ENCODE measurements around the gene C11orf42. TPM values are rescaled to one million over a fixed set of nuclear protein-coding genes. Genes with fewer than 3 reads are reported as not detected.
"Not testable (repeated sequence)": the region's sequence is repeated elsewhere in the genome, so short reads cannot be mapped to it uniquely, and the experiment has no call there.

Gene C11orf42
- total RNA-seq, 1 donor from 2014 or later: not detected

DNA sequence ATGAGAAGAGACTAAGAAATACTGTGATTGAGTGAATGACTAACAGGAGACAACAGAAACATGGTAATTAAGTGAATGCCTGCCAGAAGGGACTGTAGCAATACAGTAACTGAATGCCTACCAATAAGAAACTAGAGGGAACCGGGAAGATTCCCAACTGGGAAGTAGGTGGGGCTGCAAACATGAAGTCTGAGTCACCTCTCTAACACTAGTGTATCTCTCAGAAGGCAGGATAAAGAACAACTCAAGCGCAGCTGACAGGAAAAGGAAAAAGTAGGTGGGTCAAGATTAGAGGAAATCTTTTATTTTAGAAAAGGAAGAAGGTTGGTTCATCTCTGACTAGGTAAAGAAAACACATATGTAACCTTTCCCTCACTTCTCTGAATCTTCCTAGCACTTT is 14.0 kb downstream of the C11orf42 start:
- no peak for FAIRE-seq
- peak in 1 of 2 donors; percentile 44 for DNase-seq (ENCODE audit: low spot score in 2 of 2)

DNA sequence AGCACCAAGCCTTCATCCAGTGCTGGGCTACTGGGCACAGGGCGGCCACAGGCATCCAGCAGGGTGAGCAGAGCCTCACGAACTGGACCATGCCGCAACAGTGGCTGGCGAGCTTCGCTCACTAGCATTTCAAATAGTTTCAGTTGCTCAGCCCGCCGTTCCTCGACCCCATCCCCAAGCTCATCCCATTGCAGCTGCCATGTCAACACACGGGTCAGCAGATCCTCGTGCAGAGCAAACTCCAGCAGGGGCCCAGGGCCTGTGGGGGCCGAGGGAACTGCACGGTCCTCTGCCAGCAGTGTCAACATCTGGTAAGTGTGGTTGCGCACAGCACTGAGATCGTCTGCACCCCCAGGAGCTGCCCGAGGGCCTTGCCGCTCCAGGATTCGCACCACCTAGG is 18.5 kb downstream of the C11orf42 start:
- no peak for FAIRE-seq
- DNase-seq (ENCODE audit: low spot score in 2 of 2): no peak

DNA sequence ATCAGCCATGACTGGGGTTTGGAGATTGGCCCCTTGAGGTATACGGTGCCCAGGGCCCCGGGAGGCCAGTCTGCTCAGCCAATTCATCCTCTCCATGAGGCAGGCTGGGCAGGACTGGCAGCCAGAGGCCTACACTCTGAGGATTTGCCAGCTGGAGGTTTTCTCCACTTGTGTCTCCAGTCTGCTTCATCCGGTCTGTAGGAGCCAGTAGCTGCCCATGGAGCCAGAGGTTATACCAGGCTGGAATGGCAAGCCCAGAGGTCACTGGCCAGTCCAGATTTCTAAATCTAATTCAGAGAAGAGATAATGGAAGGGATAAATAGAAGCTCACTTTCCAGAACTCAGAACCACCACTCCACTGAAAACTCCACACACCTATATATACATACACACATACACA is 19.1 kb downstream of the C11orf42 start:
- DNase-seq (ENCODE audit: low spot score in 2 of 2) (no peak), FAIRE-seq (no peak)

DNA sequence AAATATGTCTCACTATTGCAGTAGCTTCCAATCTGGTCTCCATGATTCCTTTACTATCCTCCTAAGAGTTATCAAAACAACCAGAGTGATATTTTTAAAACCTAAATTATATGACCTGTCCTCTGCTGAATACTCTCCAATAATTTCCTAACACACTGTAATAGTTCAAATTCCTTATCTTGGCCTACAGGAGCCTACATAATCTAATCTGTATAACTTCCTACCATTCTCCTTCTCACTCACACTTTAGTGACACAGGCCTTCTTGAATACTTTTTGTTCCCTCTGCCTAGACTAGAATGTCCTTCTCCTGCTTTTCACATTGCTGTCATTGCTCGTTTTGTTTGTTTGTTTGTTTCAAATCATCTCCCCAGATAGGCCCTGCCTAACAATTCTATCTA is 19.7 kb downstream of the C11orf42 start:
- FAIRE-seq: no peak
- DNase-seq (ENCODE audit: low spot score in 2 of 2): no peak

DNA sequence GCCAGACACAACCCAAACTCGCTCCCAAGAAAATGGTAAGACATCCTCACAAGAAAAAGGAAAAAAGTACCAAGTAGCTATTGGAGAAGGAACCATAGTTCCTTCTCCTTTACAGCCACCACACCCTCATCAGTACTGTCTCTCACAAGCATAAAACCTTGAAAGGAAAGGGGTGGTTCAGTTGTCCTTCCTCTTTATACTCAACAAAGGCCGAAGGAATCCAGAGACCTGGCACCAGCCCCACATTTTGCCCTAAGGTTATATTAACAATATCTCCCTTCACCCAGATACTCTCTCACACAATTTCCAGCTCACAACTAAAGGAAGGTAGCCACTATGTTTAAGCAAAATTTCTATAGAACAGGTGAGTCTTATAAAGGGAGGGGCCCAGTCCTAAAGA is 20.5 kb downstream of the C11orf42 start:
- no peak for FAIRE-seq
- DNase-seq (ENCODE audit: low spot score in 2 of 2): no peak

DNA sequence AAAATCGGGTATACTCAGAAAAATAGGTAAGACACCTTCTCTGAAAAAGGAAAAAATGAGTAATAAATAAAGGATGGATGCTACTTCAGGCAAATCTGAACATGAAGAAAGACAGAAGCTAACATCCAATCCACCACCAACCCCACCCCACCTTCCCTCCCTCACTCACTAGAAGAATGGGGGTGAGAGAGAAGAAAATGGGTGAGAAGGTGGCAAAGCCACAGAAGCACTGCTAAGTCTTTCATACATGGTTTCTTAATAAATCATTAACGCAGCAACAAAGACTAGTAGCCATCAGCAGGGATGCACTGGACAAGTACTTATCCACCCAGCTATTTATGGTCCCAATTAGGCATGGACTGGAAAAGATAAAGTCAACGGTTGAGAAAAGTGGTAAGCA is 23.2 kb downstream of the C11orf42 start:
- FAIRE-seq: no peak
- DNase-seq (ENCODE audit: low spot score in 2 of 2): no peak

DNA sequence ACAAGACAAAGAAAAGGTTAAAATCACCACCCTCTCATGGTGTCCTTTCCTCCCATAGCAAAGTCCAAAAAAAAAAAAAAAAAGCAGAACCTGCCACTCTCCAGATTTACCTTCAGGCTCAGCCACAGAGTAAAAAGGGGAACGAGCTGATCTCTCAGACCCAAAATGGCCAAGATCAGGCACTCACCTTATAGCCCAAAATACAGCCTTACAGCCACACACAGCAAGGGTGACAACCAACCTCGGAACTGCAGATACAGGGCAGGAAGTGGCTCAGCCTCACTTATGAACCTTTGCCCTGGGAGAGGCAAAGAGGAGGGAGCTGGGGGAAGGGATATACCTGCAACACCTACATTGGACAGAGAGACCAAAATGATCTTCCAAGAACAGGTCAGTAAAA is 24.6 kb downstream of the C11orf42 start:
- no peak for DNase-seq (ENCODE audit: low spot score in 2 of 2)
- no peak for FAIRE-seq

DNA sequence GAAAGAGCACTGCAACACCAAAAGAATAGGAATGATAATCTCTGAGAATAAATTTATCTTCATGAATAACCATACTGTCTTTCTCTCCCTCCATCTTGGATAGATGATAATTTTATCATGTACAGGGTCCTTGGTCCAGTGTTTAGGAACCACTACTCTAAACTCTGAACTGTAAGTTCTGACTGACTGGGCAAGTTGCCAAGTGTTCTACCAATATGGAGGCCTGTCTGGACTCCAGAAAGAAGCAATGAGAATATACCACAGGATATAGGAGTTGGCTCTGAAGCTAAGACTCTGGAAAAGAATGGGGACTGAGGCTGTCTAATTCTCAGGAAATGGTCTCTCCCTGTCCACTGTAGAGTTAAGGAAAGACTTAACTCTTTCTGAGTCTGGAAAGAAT is 27.5 kb downstream of the C11orf42 start:
- FAIRE-seq (no peak), DNase-seq (ENCODE audit: low spot score in 2 of 2) (no peak)

DNA sequence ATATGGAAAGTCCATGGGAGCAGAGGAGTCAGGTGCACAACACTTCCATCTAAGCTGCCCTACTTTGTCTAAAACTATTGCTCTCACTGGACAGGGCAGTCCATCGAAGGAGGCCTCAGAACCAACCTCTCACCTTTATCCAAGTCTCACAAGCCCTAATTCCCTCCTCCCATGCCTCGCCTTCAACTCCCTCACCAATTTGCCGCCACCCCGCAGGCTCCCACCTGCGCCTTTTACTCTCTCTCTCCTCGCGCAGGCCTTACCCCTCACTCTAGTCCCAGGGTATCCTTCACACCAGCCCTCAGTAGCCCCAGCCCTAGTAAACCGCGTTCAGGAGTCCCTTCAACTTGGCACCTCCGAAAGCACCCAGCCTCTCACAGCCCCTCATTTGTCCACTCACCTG is 28.6 kb downstream of the C11orf42 start:
- DNase-seq (ENCODE audit: low spot score in 2 of 2) (no peak), FAIRE-seq (no peak)

DNA sequence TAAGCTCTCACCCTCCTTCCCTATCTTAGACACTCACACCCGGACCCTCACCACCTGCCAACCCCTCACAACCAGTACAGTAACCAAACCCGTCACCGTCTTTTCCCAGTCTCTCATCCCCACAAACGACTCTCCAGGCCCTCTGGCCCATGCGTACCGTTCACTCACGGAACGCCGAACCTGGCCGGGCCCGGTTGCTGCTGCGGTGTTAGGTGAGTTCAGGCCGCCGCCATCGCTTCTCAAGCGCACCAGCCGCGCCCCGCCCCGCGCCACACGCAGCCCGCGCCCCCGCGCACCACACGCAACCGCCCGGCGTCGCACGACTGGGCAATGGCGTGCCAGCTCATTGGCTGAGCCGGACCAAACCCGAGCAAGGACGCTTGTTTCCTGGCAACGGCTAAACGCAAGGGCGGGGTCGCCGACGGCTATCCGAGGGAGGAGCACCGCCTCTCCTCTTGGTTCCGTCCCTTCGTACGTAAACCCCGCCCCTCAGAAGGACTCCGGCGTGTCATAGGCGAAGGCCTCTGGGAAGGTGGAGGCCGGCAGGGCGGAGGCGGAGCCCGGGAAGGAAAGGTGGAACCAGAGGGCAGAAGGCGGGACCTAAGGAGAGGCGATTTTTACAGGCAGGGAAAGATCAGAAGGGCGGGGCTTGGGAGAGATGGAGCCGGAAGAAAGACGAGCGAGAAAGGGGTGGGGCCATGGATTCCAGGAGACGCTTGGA is 29.2 kb downstream of the C11orf42 start, which contains the start of gene FHIP1B:
TSS of gene FHIP1B (minus strand) at position 250 of the 721 bp plus-strand sequence. CDS start 10,120 bp downstream, outside the sequence.
- DNase-seq (ENCODE audit: low spot score in 2 of 2) (peak; percentile 93 to 95), FAIRE-seq (peak; percentile 96)

DNA sequence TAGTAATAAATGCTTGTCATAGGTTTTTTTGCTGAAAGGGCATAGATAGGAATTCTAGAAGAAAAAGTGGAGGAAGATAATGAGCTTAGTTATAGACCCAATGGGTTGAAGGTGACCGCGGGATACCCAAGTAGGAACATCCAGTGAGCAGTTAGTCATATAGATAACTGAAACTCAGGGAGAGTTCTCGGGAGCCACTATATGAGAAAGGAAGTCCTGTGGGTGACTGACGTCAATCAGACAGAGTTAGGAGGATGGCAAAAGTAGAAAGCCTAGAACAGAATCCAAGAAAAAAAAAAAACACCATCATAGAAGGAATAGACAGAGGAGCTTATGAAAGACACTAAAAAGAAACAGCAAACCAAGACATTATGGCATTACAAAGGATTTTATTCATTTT is 31.9 kb downstream of the C11orf42 start:
- no peak for DNase-seq (ENCODE audit: low spot score in 2 of 2)
- FAIRE-seq: no peak

DNA sequence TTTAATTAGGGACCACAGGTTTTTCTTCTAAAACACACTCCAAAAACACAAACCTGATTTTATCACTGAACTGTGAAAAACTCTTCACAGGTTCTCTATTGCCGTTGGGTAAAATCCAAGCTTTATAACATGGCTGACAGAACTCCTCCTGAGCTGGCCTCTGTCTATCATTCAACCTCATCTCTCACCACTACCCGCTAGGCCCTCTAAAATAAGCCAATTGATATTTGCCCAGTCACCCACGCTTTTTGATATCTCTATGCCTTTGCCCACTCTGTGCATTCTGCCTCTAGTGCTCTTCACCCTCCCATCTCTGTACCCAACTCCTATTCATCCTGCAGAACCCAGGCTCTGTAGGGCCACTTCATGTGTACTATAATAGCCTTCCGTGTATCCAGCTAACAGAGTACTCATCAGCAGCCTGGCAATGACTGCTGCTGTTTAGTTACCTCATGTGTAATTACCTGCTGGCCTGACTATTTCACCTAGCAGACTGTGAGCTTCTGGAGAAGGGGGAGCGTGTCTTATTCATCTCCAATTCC is 32.5 kb downstream of the C11orf42 start:
- DNase-seq (ENCODE audit: low spot score in 2 of 2) (no peak), FAIRE-seq (no peak)

DNA sequence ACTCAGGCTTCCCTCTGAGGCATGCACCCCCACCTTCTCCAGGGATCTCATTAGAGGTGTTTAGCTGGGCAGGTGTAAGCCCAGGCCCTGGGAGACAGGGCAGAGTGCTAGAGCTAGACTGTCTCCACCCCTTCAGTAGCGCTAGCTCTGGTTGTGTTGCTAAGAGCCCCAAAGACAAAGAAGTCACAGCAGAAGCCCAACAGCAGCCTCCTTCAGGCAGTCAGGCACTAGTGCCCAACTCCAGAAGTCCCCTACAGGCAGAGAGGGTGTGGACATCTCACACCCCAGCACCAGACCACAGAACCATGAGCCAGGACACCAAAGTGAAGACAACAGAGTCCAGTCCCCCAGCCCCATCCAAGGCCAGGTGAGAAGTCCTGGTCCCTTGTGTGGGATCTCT is 33.5 kb downstream of the C11orf42 start, which contains the start of gene CNGA4:
TSS of gene CNGA4 (plus strand) at position 188 of the 400 bp plus-strand sequence. CDS start at position 306, 118 bp downstream.
- no peak for FAIRE-seq
- no peak for DNase-seq (ENCODE audit: low spot score in 2 of 2)

DNA sequence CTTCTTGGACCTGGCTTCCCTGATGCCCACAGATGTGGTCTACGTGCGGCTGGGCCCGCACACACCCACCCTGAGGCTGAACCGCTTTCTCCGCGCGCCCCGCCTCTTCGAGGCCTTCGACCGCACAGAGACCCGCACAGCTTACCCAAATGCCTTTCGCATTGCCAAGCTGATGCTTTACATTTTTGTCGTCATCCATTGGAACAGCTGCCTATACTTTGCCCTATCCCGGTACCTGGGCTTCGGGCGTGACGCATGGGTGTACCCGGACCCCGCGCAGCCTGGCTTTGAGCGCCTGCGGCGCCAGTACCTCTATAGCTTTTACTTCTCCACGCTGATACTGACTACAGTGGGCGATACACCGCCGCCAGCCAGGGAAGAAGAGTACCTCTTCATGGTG is 34.8 kb downstream of the C11orf42 start:
- no peak for DNase-seq (ENCODE audit: low spot score in 2 of 2)
- no peak for FAIRE-seq

DNA sequence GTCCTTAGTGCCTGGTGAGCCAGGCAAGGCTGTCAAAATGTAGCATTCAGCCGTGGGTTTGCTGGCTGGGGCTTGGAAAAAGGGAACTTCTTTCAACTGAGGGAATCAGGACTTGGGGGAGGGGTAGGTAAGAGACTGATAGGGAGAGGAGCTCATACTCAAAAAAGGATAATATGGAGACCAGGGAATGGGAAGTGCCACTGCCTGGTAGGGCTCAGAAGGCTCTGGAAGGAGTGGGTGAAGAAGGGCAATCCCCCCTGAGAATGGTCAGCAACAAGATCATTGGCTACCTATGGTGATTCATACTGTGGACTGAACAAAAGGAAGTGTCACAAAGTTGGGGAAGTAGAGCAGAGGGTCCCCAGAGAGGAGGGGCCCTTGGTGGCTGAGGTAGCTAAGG is 35.4 kb downstream of the C11orf42 start:
- no peak for DNase-seq (ENCODE audit: low spot score in 2 of 2)

DNA sequence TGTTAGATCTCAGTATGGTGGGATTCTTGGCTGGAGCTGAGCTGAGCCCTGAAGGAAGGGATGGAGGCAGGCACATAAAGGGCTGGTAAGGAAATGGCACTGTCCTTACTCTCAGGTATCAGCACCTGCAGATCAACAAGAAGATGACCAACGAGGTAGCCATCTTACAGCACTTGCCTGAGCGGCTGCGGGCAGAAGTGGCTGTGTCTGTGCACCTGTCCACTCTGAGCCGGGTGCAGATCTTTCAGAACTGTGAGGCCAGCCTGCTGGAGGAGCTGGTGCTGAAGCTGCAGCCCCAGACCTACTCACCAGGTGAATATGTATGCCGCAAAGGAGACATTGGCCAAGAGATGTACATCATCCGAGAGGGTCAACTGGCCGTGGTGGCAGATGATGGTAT is 36.0 kb downstream of the C11orf42 start:
- no peak for FAIRE-seq
- DNase-seq (ENCODE audit: low spot score in 2 of 2): no peak

More for the DNA sequence above, 35.4 kb downstream of the C11orf42 start:
- no peak for FAIRE-seq

DNA sequence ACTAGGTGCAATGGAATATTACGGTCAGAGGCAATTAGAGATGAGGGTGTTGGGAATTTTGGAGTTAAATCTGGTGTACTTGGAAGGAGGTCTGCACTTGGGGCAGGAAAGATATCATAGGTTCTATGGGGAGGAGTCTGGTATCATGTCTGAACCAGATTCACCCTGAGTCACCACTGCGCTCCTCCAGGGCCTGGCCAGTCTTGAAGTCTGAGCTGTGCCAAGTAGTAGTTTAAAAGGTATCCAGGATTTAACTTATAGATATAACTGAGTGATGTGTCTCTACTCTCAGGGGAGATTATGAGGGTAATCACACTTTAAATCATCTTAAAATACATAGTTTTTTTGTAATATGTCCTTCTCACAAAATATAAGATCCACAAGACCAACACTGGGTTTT is 40.2 kb downstream of the C11orf42 start:
- FAIRE-seq: no peak
- DNase-seq (ENCODE audit: low spot score in 2 of 2): no peak

DNA sequence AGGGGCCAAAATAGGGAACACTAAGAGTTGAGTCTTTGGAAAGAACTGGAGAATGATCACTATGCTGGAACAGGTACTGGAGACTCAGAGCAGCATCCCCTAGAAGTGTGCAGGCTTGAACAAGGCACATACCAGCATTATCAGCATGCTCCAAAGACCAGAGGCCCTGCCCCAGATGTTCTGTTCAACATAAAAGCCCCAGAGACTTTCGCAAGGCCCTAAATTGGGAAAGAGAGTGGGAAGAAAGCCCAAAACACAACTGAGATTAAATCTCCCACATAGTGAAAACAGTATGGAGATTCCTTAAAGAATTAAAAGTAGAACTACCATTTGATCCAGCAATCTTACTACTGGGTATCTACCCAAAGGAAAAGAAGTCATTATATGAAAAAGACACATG is 42.9 kb downstream of the C11orf42 start:
- FAIRE-seq (no peak), DNase-seq (ENCODE audit: low spot score in 2 of 2) (no peak)

DNA sequence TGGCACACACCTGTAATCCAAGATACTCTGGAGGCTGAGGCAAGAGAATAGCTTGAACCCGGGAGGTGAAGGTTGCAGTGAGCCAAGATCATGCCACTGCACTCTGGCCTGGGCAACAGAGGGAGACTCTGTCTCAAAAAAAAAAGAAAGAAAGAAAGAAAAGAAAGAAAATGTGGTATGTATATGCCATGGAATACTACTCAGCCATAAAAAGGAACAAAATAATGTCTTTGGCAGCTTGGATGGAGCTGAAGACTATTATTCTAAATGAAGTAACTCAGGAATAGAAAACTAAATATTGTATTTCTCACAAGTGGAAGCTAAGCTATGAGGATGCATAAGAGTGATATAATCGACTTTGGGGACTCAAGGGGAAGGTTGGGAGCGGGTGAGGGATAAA is 43.5 kb downstream of the C11orf42 start:
- not testable (repeated sequence) for DNase-seq (ENCODE audit: low spot score in 2 of 2); FAIRE-seq

DNA sequence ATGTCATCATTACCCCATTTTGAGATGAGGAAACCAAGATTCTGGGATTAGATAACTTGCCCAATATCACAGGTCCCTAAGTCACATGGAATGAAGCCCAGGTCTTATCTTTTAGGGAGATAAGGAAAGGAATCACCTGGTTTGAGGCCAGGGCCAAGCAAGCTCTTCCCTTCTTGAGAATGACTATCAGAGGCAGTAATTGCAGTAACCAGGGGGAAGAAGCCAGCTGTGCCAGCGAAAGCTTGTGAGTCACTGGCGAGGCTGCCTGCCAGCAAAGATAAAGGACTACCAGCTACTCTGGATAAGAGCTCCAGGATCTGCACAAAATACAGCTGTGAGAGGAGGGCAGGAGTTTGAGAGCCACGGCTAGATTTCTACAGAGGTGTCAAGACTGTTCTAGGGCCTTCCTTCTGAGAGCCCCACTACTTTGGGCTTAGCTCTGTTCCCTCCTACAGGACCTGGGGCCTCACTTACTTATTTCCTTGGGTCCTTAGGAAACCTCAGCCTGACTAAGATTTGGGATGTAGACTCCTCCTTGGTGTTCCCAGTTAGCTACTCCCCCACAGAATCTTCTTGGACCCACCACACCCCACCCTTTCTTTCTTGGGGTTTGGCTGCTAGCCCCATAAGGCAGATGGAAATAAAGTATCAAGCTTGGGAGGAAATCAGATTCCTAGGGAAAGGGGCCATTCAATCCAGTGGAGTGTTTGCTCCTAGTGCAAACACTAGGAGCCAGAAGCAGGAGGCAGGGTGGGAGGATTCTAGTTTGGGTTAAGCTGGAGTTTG is 44.6 kb downstream of the C11orf42 start:
- FAIRE-seq (no peak), DNase-seq (ENCODE audit: low spot score in 2 of 2) (no peak)

DNA sequence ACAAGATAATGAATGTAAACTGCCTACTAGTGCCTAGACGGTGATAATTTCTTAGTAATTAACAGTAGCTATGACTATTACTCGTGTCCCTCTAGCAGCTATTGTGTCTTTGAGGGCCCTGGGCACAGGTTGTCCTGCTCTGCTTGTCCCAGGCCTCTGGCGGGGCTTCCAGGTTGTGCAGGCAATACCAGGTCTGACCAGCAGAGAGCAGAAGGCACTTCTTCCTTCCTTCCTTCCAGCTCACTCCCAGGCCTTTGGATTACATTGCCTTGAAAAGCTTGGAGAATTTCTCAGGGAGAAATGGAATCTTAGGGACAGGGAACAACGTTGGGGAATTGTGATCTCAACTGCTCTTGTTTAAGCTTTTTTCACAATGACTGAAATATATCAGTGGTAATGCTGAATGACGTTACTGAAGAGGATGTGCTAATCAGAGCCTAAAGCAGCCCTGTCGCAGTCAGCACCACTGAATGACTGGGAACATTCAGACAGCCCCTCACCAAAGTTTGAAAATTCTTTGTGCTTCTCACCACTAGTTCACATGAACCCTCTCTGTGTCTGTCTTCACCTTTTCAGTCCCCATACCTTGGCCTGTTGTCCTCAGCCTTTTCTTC is 45.9 kb downstream of the C11orf42 start:
- DNase-seq (ENCODE audit: low spot score in 2 of 2) (peak; percentile 41 to 55), FAIRE-seq (no peak)

Measured in frontal cortex (tissue), 4 donors.